DND-41 (cell line): ENCODE results near the gene MAP4.

Source experiments
- ATAC-seq: fragments of 200-7000 bp; cut with Tn5 transposase; 3 replicates; pipeline ENCODE4 v1.9.1; 2021; ENCODE audit warnings: low read depth; ENCODE audit not compliant: insufficient read depth
- DNase-seq: peaks from one replicate; pipeline ENCODE4 v3.0.0-alpha.2; 2020
- H2AFZ ChIP-seq: 2 replicates; pipeline ENCODE4 v1.6.0; 2012; ENCODE audit warnings: low read depth, low read length
- H3K27ac ChIP-seq: 2 replicates; pipeline ENCODE4 v1.5.1; 2012; ENCODE audit warnings: low read length, inconsistent platforms
- H3K27me3 ChIP-seq: fragments of 200-600 bp; sonication (generic); 2 replicates; pipeline ENCODE4 v1.6.0; 2012; ENCODE audit warnings: low read length, mild to moderate bottlenecking, inconsistent platforms; ENCODE audit not compliant: insufficient read depth, poor library complexity
- H3K36me3 ChIP-seq: 2 replicates; pipeline ENCODE4 v1.5.1; 2012; ENCODE audit warnings: low read length, inconsistent platforms; ENCODE audit not compliant: insufficient read depth
- H3K4me1 ChIP-seq: 2 replicates; pipeline ENCODE4 v1.5.1; 2012; ENCODE audit warnings: mild to moderate bottlenecking, low read length; ENCODE audit not compliant: insufficient read depth
- H3K4me2 ChIP-seq: 2 replicates; pipeline ENCODE4 v1.6.0; 2012; ENCODE audit warnings: mild to moderate bottlenecking, moderate library complexity, low read length, inconsistent platforms; ENCODE audit not compliant: insufficient read depth
- H3K4me3 ChIP-seq, 2 experiments: fragments of 200-600 bp in 1 of 2; shearing (Covaris generic) in 1 of 2; 2 replicates each; pipeline ENCODE4 v1.5.1; 2012 to 2016; ENCODE audit warnings: inconsistent platforms in 2 of 2, low read length in 2 of 2, mild to moderate bottlenecking in 2 of 2, low read depth in 1 of 2, moderate library complexity in 1 of 2
- H3K79me2 ChIP-seq: 2 replicates; pipeline ENCODE4 v1.6.0; 2012; ENCODE audit warnings: low read length, inconsistent platforms; ENCODE audit not compliant: insufficient read depth
- H3K9ac ChIP-seq: 2 replicates; pipeline ENCODE4 v1.6.0; 2012; ENCODE audit warnings: low read depth, mild to moderate bottlenecking, inconsistent platforms, low read length, moderate library complexity
- H3K9me3 ChIP-seq: 2 replicates; pipeline ENCODE4 v1.5.1; 2012; ENCODE audit warnings: low read length, moderate library complexity, mild to moderate bottlenecking, inconsistent platforms; ENCODE audit not compliant: insufficient read depth, severe bottlenecking
- H4K20me1 ChIP-seq: 2 replicates; pipeline ENCODE4 v1.6.0; 2012; ENCODE audit warnings: low read length; ENCODE audit not compliant: insufficient read depth
- EZH2 ChIP-seq: IDR thresholded peaks from 3 replicates; pipeline ENCODE4 v1.6.1; 2012; ENCODE audit warnings: borderline replicate concordance, low read depth, mild to moderate bottlenecking, moderate library complexity, low read length, inconsistent platforms; ENCODE audit not compliant: severe bottlenecking
- TF ChIP-seq, protein P1 (sequence below): IDR thresholded peaks from 2 replicates; pipeline ENCODE4 v1.5.1; 2012; ENCODE audit warnings: borderline replicate concordance, low read length, moderate library complexity, mild to moderate bottlenecking; ENCODE audit not compliant: poor library complexity, severe bottlenecking; ENCODE audit errors: extremely low read depth

Gene MAP4

GRCh38 chr3:48058091-48058490 lies 41.9 kb upstream of the MAP4 start:
- H3K27ac ChIP-seq, result no peak overlapping the region

DNA sequence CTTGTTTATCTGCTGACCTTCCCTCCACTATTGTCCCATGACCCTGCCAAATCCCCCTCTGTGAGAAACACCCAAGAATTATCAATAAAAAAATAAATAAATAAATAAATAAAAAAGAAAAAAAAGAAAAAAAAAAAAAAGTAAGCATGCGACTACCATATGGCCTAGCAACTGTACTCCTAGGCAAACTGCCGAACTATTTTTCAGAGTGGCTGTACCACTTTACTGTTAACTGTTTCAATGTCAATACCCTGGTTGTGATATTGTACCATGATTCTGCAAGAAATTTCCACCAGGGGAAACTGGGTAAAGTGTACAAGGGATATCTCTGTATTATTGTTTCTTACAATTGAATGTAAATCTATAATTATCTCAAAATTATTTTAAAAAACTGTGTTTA lies 41.3 kb upstream of the MAP4 start:
- ATAC-seq (no peak), DNase-seq (no peak)
- 0 out of 2 replicates have a peak, but pooled peaks cover 3% of the 10 kb centered on the region for H3K4me1 ChIP-seq
- H3K4me2 ChIP-seq, result no peak overlapping the region
- H3K36me3 ChIP-seq, result no peaks in the 10 kb centered on the region
- peaks cover 2% of the 10 kb centered on the region; the same call in 1 of the 2 replicates for H4K20me1 ChIP-seq
- H3K27ac ChIP-seq, result no peak overlapping the region
- H3K4me3 ChIP-seq, result no peak overlapping the region
- peaks cover 39% of the 10 kb centered on the region for H3K79me2 ChIP-seq
- no peak overlapping the region for H2AFZ ChIP-seq
- no peaks in the 10 kb centered on the region for H3K27me3 ChIP-seq
- H3K9ac ChIP-seq, result no peak overlapping the region
- TF ChIP-seq EZH2, result no peak
- TF ChIP-seq, protein P1, sequence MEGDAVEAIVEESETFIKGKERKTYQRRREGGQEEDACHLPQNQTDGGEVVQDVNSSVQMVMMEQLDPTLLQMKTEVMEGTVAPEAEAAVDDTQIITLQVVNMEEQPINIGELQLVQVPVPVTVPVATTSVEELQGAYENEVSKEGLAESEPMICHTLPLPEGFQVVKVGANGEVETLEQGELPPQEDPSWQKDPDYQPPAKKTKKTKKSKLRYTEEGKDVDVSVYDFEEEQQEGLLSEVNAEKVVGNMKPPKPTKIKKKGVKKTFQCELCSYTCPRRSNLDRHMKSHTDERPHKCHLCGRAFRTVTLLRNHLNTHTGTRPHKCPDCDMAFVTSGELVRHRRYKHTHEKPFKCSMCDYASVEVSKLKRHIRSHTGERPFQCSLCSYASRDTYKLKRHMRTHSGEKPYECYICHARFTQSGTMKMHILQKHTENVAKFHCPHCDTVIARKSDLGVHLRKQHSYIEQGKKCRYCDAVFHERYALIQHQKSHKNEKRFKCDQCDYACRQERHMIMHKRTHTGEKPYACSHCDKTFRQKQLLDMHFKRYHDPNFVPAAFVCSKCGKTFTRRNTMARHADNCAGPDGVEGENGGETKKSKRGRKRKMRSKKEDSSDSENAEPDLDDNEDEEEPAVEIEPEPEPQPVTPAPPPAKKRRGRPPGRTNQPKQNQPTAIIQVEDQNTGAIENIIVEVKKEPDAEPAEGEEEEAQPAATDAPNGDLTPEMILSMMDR, result no peak
- peaks cover 9% of the 10 kb centered on the region for H3K9me3 ChIP-seq

More at GRCh38 chr3:48058091-48058490, 41.9 kb upstream of the MAP4 start:
- Histone ChIP-seq H3K4me1 (0 out of 2 replicates have a peak, but pooled peaks cover 3% of the 10 kb centered on the region), H3K9me3 (peaks cover 12% of the 10 kb centered on the region), H3K27me3 (no peaks in the 10 kb centered on the region), H3K36me3 (peaks cover 2% of the 10 kb centered on the region; the same call in 1 of the 2 replicates), H3K9ac (no peak overlapping the region), H2AFZ (no peak overlapping the region), H3K4me2 (no peak overlapping the region), H4K20me1 (no peaks in the 10 kb centered on the region), H3K79me2 (peaks cover 38% of the 10 kb centered on the region), H3K4me3 (no peak overlapping the region)
- TF ChIP-seq EZH2, result no peak
- TF ChIP-seq, protein P1, result no peak
- DNase-seq (no peak), ATAC-seq (no peak)

GRCh38 chr3:48047841-48048464 lies 31.7 kb upstream of the MAP4 start:
- Histone ChIP-seq H3K9me3 (no peaks in the 10 kb centered on the region), H3K79me2 (peaks cover 39% of the 10 kb centered on the region), H3K27me3 (no peaks in the 10 kb centered on the region), H2AFZ (no peak overlapping the region), H3K4me3 (no peak overlapping the region), H4K20me1 (peaks cover 8% of the 10 kb centered on the region; the same call in 1 of the 2 replicates), H3K4me2 (no peak overlapping the region), H3K27ac (no peak overlapping the region), H3K36me3 (peaks cover 18% of the 10 kb centered on the region; the same call in 1 of the 2 replicates), H3K9ac (no peak overlapping the region), H3K4me1 (no peaks in the 10 kb centered on the region)
- TF ChIP-seq, protein P1, result no peak
- TF ChIP-seq EZH2, result no peak
- ATAC-seq (no peak), DNase-seq (no peak)
